ENCODE data around the gene MYO18B. TPM values are rescaled to one million over a fixed set of nuclear protein-coding genes. Genes with fewer than 3 reads are reported as not detected.

The MYO18B gene
- total and polyA plus RNA-seq, 8 donors, result 0.05 to 0.47 (median 0.14) TPM

DNA sequence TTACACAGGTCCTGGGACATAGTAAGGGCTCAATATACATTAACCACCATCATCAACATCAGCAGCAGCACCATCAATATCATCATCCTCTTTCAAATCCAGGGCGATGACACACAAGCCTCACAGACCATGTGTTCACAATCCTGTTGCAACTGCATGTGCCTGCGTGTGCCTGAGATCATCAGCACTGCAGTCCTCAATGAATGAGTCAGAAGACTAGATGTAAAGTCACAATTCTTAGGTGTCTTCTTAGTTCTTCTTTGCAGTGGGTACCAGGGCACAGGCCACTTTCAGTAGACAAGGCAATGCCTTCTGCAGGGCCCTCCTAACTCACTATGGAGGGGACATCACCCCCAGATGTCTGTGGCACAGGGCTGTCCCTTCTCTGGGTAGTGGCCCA, 111.1 kb downstream of the MYO18B start:
- TF ChIP-seq, protein P1, sequence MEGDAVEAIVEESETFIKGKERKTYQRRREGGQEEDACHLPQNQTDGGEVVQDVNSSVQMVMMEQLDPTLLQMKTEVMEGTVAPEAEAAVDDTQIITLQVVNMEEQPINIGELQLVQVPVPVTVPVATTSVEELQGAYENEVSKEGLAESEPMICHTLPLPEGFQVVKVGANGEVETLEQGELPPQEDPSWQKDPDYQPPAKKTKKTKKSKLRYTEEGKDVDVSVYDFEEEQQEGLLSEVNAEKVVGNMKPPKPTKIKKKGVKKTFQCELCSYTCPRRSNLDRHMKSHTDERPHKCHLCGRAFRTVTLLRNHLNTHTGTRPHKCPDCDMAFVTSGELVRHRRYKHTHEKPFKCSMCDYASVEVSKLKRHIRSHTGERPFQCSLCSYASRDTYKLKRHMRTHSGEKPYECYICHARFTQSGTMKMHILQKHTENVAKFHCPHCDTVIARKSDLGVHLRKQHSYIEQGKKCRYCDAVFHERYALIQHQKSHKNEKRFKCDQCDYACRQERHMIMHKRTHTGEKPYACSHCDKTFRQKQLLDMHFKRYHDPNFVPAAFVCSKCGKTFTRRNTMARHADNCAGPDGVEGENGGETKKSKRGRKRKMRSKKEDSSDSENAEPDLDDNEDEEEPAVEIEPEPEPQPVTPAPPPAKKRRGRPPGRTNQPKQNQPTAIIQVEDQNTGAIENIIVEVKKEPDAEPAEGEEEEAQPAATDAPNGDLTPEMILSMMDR (IDR thresholded peaks at IDR 0.05), result no peak
- no peak overlapping the region for H3K4me3 ChIP-seq
- DNase-seq (no peak), FAIRE-seq (no peak), ATAC-seq (no peak)
- H3K4me1 ChIP-seq, result peaks cover 0 to 5% (median 0%) of the 10 kb centered on the region in 3 donors
- WGBS, 2 donors, result 67 to 71% methylated on average over 2 of the region's 2 CpGs
- intact Hi-C loops (cut with DNase I), result no loop called here
- H3K9me3 ChIP-seq, result no peaks in the 10 kb centered on the region
- no peak overlapping the region for H3K27ac ChIP-seq
- no peaks in the 10 kb centered on the region for H3K27me3 ChIP-seq
- no peaks in the 10 kb centered on the region for H3K36me3 ChIP-seq

DNA sequence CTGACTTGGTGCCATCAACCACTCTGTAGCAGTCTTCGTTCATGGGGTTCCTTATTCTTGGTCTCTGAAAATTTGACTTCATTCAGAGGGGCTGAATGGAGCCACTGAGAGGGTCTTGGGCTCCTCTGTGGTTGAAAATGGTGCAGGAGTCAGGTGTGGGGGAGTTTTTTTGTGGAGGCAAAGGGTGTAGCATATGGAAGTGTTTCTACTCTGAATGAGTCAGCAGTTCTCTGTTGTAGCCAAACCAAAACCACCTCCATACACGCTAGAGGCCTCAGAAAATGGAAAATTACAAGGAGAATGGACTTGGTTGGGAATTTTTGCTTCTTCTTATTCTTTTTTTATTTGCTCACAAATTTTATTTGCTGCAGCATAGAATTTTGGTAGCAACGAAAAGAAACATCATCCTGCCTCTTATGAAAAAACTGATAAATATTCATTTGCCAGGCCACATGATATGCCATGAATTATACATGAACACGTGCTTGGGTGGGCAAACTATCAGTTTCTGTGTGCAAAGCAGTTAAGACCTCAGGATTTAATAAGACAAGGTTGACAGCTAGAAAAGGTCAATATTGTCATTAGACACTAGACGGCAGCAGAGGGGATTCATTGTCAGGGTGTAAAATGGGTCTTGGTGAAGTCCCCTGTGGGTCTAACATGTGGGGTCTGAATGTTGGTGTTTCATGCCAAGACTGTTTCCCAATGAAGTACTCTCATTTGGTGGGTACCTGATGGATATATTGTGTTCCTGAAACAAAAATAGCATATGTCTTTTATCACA, 111.7 kb downstream of the MYO18B start:
- DNase-seq (no peak), FAIRE-seq (no peak), ATAC-seq (no peak)
- Histone ChIP-seq H3K27me3 (no peaks in the 10 kb centered on the region), H3K9me3 (no peaks in the 10 kb centered on the region), H3K36me3 (no peaks in the 10 kb centered on the region), H3K27ac (no peak overlapping the region), H3K4me1 (peaks cover 0 to 5% (median 0%) of the 10 kb centered on the region in 3 donors), H3K4me3 (no peak overlapping the region)
- TF ChIP-seq, protein P1 (IDR thresholded peaks at IDR 0.05), result no peak
- 34 to 42% methylated on average over 5 of the region's 5 CpGs for WGBS, 2 donors
- intact Hi-C loops (cut with DNase I), result no loop called here

DNA sequence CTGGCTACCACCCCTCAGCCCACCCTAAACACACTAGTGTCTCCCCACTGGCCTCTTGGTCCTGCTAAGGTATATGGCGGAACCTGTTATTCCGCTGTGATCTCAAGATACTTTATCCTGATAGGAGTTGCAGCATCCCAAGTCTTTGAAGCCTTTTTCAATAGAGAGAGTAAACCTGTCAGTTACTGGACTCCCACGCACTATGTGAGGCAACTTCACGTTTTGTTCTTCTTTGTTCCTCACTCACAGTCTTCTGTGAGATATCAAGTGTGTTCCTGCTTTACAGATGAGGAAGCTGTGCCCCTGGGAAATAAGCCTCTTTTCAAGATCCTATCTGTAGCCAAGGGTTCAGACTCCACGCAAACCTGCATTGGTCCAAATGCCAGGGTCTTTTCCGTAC, 127.8 kb downstream of the MYO18B start:
- H3K4me3 ChIP-seq, result no peak overlapping the region
- H3K36me3 ChIP-seq, result no peaks in the 10 kb centered on the region
- FAIRE-seq (no peak), DNase-seq (no peak), ATAC-seq (no peak)
- no peaks in the 10 kb centered on the region for H3K9me3 ChIP-seq
- intact Hi-C loops (cut with DNase I), result no loop called here
- H3K27ac ChIP-seq, result no peak overlapping the region
- TF ChIP-seq, protein P1 (IDR thresholded peaks at IDR 0.05), result no peak
- H3K27me3 ChIP-seq, result no peaks in the 10 kb centered on the region
- 74 to 75% methylated on average over 6 of the region's 6 CpGs for WGBS, 2 donors
- H3K4me1 ChIP-seq, result no peaks in the 10 kb centered on the region

DNA sequence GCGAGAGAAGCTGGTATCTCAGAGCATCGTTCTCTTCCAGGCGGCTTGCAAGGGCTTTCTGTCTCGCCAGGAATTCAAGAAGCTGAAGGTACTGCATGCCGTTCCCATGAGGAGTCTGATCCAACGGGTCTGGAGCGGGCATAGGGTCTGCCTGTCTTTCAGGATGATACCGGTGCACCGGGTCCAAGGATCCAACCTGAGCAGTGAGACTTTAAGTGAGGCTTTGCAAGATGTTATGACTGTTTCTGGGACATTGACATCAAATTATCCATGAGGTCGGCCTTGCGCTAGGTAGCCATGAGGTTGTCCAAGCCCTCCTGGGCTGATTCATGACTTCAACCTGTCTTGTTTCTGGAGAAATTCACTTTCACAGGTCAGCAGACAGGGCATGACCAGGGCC, 132.3 kb downstream of the MYO18B start:
- FAIRE-seq (no peak), DNase-seq (no peak), ATAC-seq (no peak)
- Histone ChIP-seq H3K27ac (no peak overlapping the region), H3K27me3 (no peaks in the 10 kb centered on the region), H3K4me3 (no peak overlapping the region), H3K36me3 (no peaks in the 10 kb centered on the region), H3K9me3 (no peaks in the 10 kb centered on the region), H3K4me1 (no peaks in the 10 kb centered on the region)
- intact Hi-C loops (cut with DNase I), result no loop called here
- WGBS, 2 donors, result 84 to 90% methylated on average over 11 of the region's 11 CpGs
- TF ChIP-seq, protein P1 (IDR thresholded peaks at IDR 0.05), result no peak

DNA sequence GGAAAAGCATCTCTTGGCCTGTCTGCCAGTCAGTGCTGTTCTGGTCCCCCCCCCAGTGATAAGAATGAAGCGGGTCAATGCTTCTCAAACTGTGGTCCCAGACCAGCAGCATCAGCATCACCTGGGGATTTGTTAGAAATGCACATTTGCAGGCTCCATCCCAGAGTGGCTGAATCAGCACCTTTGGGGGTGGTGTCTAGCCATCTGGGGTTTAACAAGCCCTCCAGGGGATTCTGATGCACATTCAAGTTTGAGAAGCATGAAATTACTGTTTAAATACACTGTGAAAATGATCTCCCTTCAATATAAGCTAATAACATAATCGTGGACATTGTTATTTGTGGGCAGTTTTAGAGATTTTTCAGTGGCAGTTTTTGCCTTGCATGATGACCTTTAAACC, 133.5 kb downstream of the MYO18B start:
- ATAC-seq, result no peak

More for the DNA sequence above, 133.5 kb downstream of the MYO18B start:
- Histone ChIP-seq H3K4me1 (no peaks in the 10 kb centered on the region), H3K36me3 (no peaks in the 10 kb centered on the region), H3K4me3 (no peak overlapping the region), H3K27ac (no peak overlapping the region), H3K27me3 (no peaks in the 10 kb centered on the region), H3K9me3 (no peaks in the 10 kb centered on the region)
- 38 to 44% methylated on average over 2 of the region's 2 CpGs for WGBS, 2 donors
- intact Hi-C loops (cut with DNase I), result no loop called here
- DNase-seq, result no peak
- TF ChIP-seq, protein P1 (IDR thresholded peaks at IDR 0.05), result no peak
- no peak for FAIRE-seq
